Measurements from ENCODE around the gene ACTR1A. TPM values are rescaled to one million over a fixed set of nuclear protein-coding genes. Genes with fewer than 3 reads are reported as not detected.
A peak's percentile ranks its signal among the peaks of the same experiment; 100 is the strongest.

ACTR1A gene
- total RNA-seq, 1 donor from 2014 or later, result 66.8 TPM

DNA sequence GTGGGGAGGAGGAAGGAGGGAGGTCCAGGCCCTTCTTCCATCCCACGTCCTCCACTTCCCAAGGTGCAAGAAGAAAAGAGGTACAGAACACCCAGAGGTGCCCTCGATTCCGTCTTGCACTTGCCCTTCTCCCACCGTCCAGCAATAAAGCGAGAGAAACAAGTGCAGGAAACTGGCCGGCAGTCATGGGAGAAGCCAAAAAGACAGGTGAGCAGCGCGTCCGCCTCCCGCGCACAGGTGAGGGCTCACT lies 52.5 kb downstream of the ACTR1A start:
- H3K27ac ChIP-seq (ENCODE audit: low read depth, low read length), result peak overlapping the region; percentile 60
- H3K4me1 ChIP-seq (ENCODE audit: control insufficient read depth in 3 of 3, insufficient read depth in 3 of 3, low read length in 3 of 3), result peaks cover 16 to 26% (median 18%) of the 10 kb centered on the region in 3 donors
- H3K4me3 ChIP-seq (ENCODE audit: low read length in 3 of 3), result peak overlapping the region; percentile 91 to 93 (median 93)
- no peaks in the 10 kb centered on the region for H3K36me3 ChIP-seq (ENCODE audit: control insufficient read depth in 3 of 3, insufficient read depth in 3 of 3, low read length in 3 of 3)
- H3K9me3 ChIP-seq (ENCODE audit: control insufficient read depth in 3 of 3, low read length in 3 of 3), result no peaks in the 10 kb centered on the region
- no peaks in the 10 kb centered on the region for H3K27me3 ChIP-seq (ENCODE audit: control insufficient read depth in 3 of 3, insufficient read depth in 3 of 3, low read length in 3 of 3)
- peak overlapping the region; percentile 79 to 94 (median 85) for H3K9ac ChIP-seq (ENCODE audit: low read depth in 1 of 3, low read length in 3 of 3)

DNA sequence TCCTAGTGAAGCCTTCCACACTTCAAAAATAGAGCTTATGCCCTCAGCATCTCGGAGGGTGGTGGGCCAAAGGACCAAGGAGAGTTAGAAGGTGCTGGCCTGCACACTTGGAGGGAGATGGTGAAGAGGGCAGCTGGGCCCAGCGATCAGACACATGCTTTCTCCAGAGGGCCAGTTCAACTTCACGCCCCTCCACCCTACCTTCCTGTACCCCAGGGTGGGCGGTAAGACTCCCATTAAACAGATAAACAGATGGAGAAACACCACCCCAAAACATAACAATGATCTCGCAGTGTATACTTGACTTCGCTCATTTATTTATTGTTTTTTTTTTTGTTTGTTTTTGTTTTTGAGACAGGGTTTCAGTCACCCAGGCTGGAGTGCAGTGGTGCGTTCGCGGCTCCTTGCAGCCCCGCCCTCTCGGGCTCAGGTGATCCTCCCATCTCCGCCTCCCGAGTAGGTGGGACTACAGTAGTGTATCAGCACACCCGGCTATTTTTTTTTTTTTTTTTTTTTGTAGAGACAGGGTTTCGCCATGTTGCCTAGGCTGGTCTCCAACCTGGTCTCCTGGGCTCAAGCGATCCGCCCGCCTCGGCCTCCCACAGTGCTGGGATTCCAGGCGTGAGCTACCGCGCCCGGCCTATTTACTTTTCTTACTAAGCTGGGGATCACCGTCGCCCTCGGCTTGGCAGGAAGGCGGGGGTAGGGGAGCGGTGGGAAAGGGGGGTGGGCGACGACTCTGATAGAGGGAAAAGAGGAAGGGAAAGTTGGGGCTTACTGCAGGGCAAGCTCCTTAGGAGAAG lies 53.0 kb downstream of the ACTR1A start:
- no peaks in the 10 kb centered on the region for H3K36me3 ChIP-seq (ENCODE audit: control insufficient read depth in 3 of 3, insufficient read depth in 3 of 3, low read length in 3 of 3)
- H3K9me3 ChIP-seq (ENCODE audit: control insufficient read depth in 3 of 3, low read length in 3 of 3), result no peaks in the 10 kb centered on the region
- peak overlapping the region; percentile 91 to 93 (median 93) for H3K4me3 ChIP-seq (ENCODE audit: low read length in 3 of 3)
- peaks cover 16 to 26% (median 18%) of the 10 kb centered on the region in 3 donors for H3K4me1 ChIP-seq (ENCODE audit: control insufficient read depth in 3 of 3, insufficient read depth in 3 of 3, low read length in 3 of 3)
- H3K27me3 ChIP-seq (ENCODE audit: control insufficient read depth in 3 of 3, insufficient read depth in 3 of 3, low read length in 3 of 3), result no peaks in the 10 kb centered on the region
- peak overlapping the region; percentile 60 for H3K27ac ChIP-seq (ENCODE audit: low read depth, low read length)
- H3K9ac ChIP-seq (ENCODE audit: low read depth in 1 of 3, low read length in 3 of 3), result peak overlapping the region; percentile 79 to 94 (median 85)

DNA sequence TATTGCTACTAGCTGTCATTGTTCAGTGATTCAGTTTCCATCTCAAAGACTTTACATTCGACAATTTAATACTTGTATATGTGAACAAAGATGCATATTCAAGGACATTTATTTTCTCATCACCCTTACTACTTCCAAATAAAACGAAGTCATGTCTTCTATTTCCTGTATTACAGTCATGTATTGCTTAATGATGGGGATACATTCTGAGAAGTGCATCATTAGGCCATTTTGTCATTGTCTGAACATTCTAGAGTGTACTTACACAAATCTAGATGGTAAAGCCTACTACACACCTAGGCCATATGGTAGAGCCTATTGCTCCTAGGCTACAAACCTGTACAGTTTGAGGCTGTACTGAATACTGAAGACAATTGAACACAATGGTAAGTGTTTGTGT lies 57.7 kb downstream of the ACTR1A start:
- no peaks in the 10 kb centered on the region for H3K9me3 ChIP-seq (ENCODE audit: control insufficient read depth in 3 of 3, low read length in 3 of 3)
- no peak overlapping the region for H3K27ac ChIP-seq (ENCODE audit: low read depth, low read length)
- H3K36me3 ChIP-seq (ENCODE audit: control insufficient read depth in 3 of 3, insufficient read depth in 3 of 3, low read length in 3 of 3), result no peaks in the 10 kb centered on the region
- H3K4me3 ChIP-seq (ENCODE audit: low read length in 3 of 3), result no peak overlapping the region
- peaks cover 0 to 2% (median under 1%) of the 10 kb centered on the region in 3 donors for H3K4me1 ChIP-seq (ENCODE audit: control insufficient read depth in 3 of 3, insufficient read depth in 3 of 3, low read length in 3 of 3)
- H3K9ac ChIP-seq (ENCODE audit: low read depth in 1 of 3, low read length in 3 of 3), result no peak overlapping the region
- H3K27me3 ChIP-seq (ENCODE audit: control insufficient read depth in 3 of 3, insufficient read depth in 3 of 3, low read length in 3 of 3), result no peaks in the 10 kb centered on the region

DNA sequence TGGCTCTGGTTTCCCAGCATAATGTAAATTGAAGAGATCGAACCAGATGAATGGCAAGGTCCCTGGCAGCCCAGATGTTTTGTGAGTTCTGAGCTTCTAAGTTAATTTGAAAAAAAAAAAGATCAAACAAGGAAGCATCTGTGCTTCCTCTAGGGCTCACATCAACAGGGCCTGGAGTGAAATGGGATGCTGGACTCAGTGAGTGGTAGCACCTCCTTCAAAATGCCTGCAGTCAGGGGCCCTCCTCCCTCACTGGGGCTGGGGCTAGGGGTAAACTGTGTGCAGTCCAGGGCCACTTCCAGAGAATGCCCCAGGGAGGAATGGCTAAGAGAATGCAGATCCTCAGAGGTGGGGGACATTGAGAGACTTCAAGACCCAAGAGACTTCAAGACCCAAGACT lies 64.1 kb downstream of the ACTR1A start:
- Histone ChIP-seq H3K4me3 (ENCODE audit: low read length in 3 of 3) (no peak overlapping the region), H3K36me3 (ENCODE audit: control insufficient read depth in 3 of 3, insufficient read depth in 3 of 3, low read length in 3 of 3) (no peaks in the 10 kb centered on the region), H3K9ac (ENCODE audit: low read depth in 1 of 3, low read length in 3 of 3) (no peak overlapping the region), H3K27me3 (ENCODE audit: control insufficient read depth in 3 of 3, insufficient read depth in 3 of 3, low read length in 3 of 3) (peaks cover 6 to 21% (median 11%) of the 10 kb centered on the region in 3 donors), H3K4me1 (ENCODE audit: control insufficient read depth in 3 of 3, insufficient read depth in 3 of 3, low read length in 3 of 3) (peaks cover 3 to 11% (median 9%) of the 10 kb centered on the region in 3 donors), H3K9me3 (ENCODE audit: control insufficient read depth in 3 of 3, low read length in 3 of 3) (no peaks in the 10 kb centered on the region), H3K27ac (ENCODE audit: low read depth, low read length) (no peak overlapping the region)

DNA sequence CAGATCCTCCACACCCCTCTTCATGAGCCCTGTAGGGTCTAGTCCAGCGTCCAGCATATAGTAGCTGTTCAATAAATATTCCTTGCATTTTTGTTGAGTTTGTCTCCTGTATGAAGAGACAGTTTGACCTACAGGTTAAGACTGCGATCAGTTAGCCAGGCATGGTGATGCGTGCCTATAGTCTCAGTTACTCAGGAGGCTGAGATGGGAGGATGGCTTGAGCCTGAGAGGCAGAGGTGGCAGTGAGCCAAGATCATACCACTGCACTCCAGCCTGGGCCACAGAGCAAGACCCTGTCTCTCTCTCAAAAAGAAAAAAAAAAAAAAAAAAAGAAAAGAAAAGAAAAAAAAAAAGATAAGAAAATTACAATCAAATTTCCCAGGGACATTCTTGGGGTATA lies 65.0 kb downstream of the ACTR1A start:
- Histone ChIP-seq H3K9me3 (ENCODE audit: control insufficient read depth in 3 of 3, low read length in 3 of 3) (no peaks in the 10 kb centered on the region), H3K9ac (ENCODE audit: low read depth in 1 of 3, low read length in 3 of 3) (no peak overlapping the region), H3K36me3 (ENCODE audit: control insufficient read depth in 3 of 3, insufficient read depth in 3 of 3, low read length in 3 of 3) (no peaks in the 10 kb centered on the region), H3K4me3 (ENCODE audit: low read length in 3 of 3) (no peak overlapping the region), H3K27me3 (ENCODE audit: control insufficient read depth in 3 of 3, insufficient read depth in 3 of 3, low read length in 3 of 3) (peaks cover 6 to 23% (median 11%) of the 10 kb centered on the region in 3 donors), H3K27ac (ENCODE audit: low read depth, low read length) (no peak overlapping the region), H3K4me1 (ENCODE audit: control insufficient read depth in 3 of 3, insufficient read depth in 3 of 3, low read length in 3 of 3) (peaks cover 3 to 11% (median 9%) of the 10 kb centered on the region in 3 donors)

GRCh38 chr10:102436312-102436711 lies 66.2 kb downstream of the ACTR1A start:
- Histone ChIP-seq H3K9me3 (ENCODE audit: control insufficient read depth in 3 of 3, low read length in 3 of 3) (no peaks in the 10 kb centered on the region), H3K4me3 (ENCODE audit: low read length in 3 of 3) (no peak overlapping the region), H3K9ac (ENCODE audit: low read depth in 1 of 3, low read length in 3 of 3) (no peak overlapping the region), H3K27ac (ENCODE audit: low read depth, low read length) (no peak overlapping the region), H3K36me3 (ENCODE audit: control insufficient read depth in 3 of 3, insufficient read depth in 3 of 3, low read length in 3 of 3) (peaks cover 0 to 3% (median 0%) of the 10 kb centered on the region in 3 donors), H3K27me3 (ENCODE audit: control insufficient read depth in 3 of 3, insufficient read depth in 3 of 3, low read length in 3 of 3) (peaks cover 6 to 23% (median 11%) of the 10 kb centered on the region in 3 donors), H3K4me1 (ENCODE audit: control insufficient read depth in 3 of 3, insufficient read depth in 3 of 3, low read length in 3 of 3) (peaks cover 11 to 20% (median 20%) of the 10 kb centered on the region in 3 donors)

- H3K27ac ChIP-seq (ENCODE audit: low read depth, low read length), result peak overlapping the region; percentile 56
- H3K27me3 ChIP-seq (ENCODE audit: control insufficient read depth in 3 of 3, insufficient read depth in 3 of 3, low read length in 3 of 3), result peaks cover 6 to 23% (median 11%) of the 10 kb centered on the region in 3 donors
- peak overlapping the region in 1 of 3 donors; percentile 38 for H3K9ac ChIP-seq (ENCODE audit: low read depth in 1 of 3, low read length in 3 of 3)
- no peaks in the 10 kb centered on the region for H3K9me3 ChIP-seq (ENCODE audit: control insufficient read depth in 3 of 3, low read length in 3 of 3)
- peaks cover 0 to 3% (median 0%) of the 10 kb centered on the region in 3 donors for H3K36me3 ChIP-seq (ENCODE audit: control insufficient read depth in 3 of 3, insufficient read depth in 3 of 3, low read length in 3 of 3)
- H3K4me1 ChIP-seq (ENCODE audit: control insufficient read depth in 3 of 3, insufficient read depth in 3 of 3, low read length in 3 of 3), result peaks cover 12 to 21% (median 20%) of the 10 kb centered on the region in 3 donors
- H3K4me3 ChIP-seq (ENCODE audit: low read length in 3 of 3), result peak overlapping the region in 1 of 3 donors; percentile 1
Measured at GRCh38 chr10:102435529-102436233, 66.8 kb downstream of the ACTR1A start.

DNA sequence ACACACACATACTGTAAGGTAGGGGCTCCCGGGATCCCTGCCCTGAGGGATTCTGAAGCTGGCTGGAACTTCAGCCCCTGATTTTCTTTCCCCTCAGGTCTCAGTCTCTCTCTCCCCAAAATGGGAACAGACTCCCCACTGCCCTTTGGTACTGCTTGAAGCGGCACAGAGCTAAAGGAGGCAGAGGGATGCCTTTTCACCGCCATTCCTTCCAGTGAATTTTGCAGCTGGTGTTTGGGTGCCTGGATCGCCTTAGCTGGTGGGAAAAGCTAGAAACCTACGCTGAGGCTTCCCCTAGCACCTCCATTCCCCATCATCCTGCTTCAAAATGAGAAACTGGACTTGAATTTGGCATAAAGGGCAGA lies 67.4 kb downstream of the ACTR1A start:
- Histone ChIP-seq H3K9ac (ENCODE audit: low read depth in 1 of 3, low read length in 3 of 3) (peak overlapping the region in 1 of 3 donors; percentile 0), H3K27ac (ENCODE audit: low read depth, low read length) (peak overlapping the region; percentile 56), H3K27me3 (ENCODE audit: control insufficient read depth in 3 of 3, insufficient read depth in 3 of 3, low read length in 3 of 3) (peaks cover 6 to 23% (median 11%) of the 10 kb centered on the region in 3 donors)

DNA sequence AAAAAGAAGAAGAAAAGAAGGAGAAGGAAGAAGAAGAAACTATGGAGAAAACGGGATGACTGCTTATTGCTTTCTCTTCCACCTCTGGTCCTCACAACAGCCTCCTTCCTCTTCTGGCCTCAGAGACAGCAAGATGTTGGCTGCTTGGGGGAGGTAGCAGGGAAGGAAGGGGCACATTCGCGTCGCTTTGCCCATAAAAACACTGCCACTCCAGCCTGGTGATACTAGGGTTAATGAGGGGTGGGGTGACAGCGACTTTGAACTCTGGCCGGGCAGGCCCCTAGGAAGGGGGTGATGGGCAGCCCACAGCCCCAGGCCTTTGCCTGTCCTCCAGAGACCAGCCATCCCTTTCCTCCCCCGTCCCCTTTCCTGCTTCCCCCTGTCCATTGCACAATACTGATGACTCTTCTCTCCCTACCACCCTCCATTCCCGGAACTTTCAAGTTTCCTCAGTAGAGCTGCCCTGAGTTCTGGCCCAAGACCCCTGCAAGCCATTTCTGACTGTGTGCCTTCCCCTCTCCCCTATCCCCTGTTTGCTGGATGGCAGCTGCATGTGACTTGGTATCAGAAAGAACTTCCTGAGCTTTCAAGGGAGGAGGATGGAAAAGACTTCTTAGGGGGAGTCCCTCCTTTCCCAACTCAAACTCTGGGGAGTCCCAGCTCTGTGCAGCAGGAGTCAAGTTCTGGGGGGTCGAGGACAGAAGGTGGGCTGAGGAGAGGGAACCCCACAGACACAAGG lies 67.9 kb downstream of the ACTR1A start:
- Histone ChIP-seq H3K27me3 (ENCODE audit: control insufficient read depth in 3 of 3, insufficient read depth in 3 of 3, low read length in 3 of 3) (peaks cover 6 to 23% (median 11%) of the 10 kb centered on the region in 3 donors), H3K9ac (ENCODE audit: low read depth in 1 of 3, low read length in 3 of 3) (no peak overlapping the region), H3K4me1 (ENCODE audit: control insufficient read depth in 3 of 3, insufficient read depth in 3 of 3, low read length in 3 of 3) (peaks cover 12 to 21% (median 20%) of the 10 kb centered on the region in 3 donors), H3K27ac (ENCODE audit: low read depth, low read length) (peak overlapping the region; percentile 56), H3K36me3 (ENCODE audit: control insufficient read depth in 3 of 3, insufficient read depth in 3 of 3, low read length in 3 of 3) (peaks cover 0 to 3% (median 0%) of the 10 kb centered on the region in 3 donors), H3K9me3 (ENCODE audit: control insufficient read depth in 3 of 3, low read length in 3 of 3) (no peaks in the 10 kb centered on the region), H3K4me3 (ENCODE audit: low read length in 3 of 3) (peak overlapping the region in 1 of 3 donors; percentile 22)

More for the DNA sequence above, 67.4 kb downstream of the ACTR1A start:
- peak overlapping the region in 1 of 3 donors; percentile 1 for H3K4me3 ChIP-seq (ENCODE audit: low read length in 3 of 3)
- H3K36me3 ChIP-seq (ENCODE audit: control insufficient read depth in 3 of 3, insufficient read depth in 3 of 3, low read length in 3 of 3), result peaks cover 0 to 3% (median 0%) of the 10 kb centered on the region in 3 donors
- no peaks in the 10 kb centered on the region for H3K9me3 ChIP-seq (ENCODE audit: control insufficient read depth in 3 of 3, low read length in 3 of 3)
- peaks cover 12 to 21% (median 20%) of the 10 kb centered on the region in 3 donors for H3K4me1 ChIP-seq (ENCODE audit: control insufficient read depth in 3 of 3, insufficient read depth in 3 of 3, low read length in 3 of 3)
